Measurements from ENCODE around the gene CACNA1B. TPM values are rescaled to one million over a fixed set of nuclear protein-coding genes. Genes with fewer than 3 reads are reported as not detected.

Gene CACNA1B
- total and polyA plus RNA-seq, 3 donors from 2014 or later = 7.6 to 15.7 (median 11.0) TPM

- intact Hi-C loops (cut with DNase I; ENCODE audit: low total_unique reads) = no loop called here
- Histone ChIP-seq H3K4me3 (no peak overlapping the region), H3K27me3 (no peaks in the 10 kb centered on the region), H3K36me3 (ENCODE audit: low read depth, missing control alignments) (no peaks in the 10 kb centered on the region), H3K27ac (no peak overlapping the region), H3K9me3 (no peaks in the 10 kb centered on the region), H3K4me1 (no peaks in the 10 kb centered on the region)
- TF ChIP-seq POLR2A (IDR thresholded peaks at IDR 0.05) = no peak
- TF ChIP-seq, protein P1, sequence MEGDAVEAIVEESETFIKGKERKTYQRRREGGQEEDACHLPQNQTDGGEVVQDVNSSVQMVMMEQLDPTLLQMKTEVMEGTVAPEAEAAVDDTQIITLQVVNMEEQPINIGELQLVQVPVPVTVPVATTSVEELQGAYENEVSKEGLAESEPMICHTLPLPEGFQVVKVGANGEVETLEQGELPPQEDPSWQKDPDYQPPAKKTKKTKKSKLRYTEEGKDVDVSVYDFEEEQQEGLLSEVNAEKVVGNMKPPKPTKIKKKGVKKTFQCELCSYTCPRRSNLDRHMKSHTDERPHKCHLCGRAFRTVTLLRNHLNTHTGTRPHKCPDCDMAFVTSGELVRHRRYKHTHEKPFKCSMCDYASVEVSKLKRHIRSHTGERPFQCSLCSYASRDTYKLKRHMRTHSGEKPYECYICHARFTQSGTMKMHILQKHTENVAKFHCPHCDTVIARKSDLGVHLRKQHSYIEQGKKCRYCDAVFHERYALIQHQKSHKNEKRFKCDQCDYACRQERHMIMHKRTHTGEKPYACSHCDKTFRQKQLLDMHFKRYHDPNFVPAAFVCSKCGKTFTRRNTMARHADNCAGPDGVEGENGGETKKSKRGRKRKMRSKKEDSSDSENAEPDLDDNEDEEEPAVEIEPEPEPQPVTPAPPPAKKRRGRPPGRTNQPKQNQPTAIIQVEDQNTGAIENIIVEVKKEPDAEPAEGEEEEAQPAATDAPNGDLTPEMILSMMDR (IDR thresholded peaks at IDR 0.05) = no peak
- WGBS, 2 donors = 90 to 92% methylated on average over 13 to 20 of the region's 20 CpGs
- peak; percentile 12 for DNase-seq
Observed at GRCh38 chr9:138075496-138075895, 197.9 kb downstream of the CACNA1B start.

GRCh38 chr9:138075961-138076649, 198.5 kb downstream of the CACNA1B start:
- no peaks in the 10 kb centered on the region for H3K9me3 ChIP-seq
- H3K4me3 ChIP-seq = no peak overlapping the region
- no peaks in the 10 kb centered on the region for H3K36me3 ChIP-seq (ENCODE audit: low read depth, missing control alignments)
- H3K4me1 ChIP-seq = no peaks in the 10 kb centered on the region
- peak; percentile 10 for DNase-seq
- TF ChIP-seq, protein P1 (IDR thresholded peaks at IDR 0.05) = no peak
- no peak for TF ChIP-seq POLR2A (IDR thresholded peaks at IDR 0.05)
- 80 to 85% methylated on average over 10 to 14 of the region's 14 CpGs for whole genome bisulfite sequencing, 2 donors
- H3K27ac ChIP-seq = no peak overlapping the region
- H3K27me3 ChIP-seq = no peaks in the 10 kb centered on the region
- intact Hi-C loops (cut with DNase I; ENCODE audit: low total_unique reads) = no loop called here

DNA sequence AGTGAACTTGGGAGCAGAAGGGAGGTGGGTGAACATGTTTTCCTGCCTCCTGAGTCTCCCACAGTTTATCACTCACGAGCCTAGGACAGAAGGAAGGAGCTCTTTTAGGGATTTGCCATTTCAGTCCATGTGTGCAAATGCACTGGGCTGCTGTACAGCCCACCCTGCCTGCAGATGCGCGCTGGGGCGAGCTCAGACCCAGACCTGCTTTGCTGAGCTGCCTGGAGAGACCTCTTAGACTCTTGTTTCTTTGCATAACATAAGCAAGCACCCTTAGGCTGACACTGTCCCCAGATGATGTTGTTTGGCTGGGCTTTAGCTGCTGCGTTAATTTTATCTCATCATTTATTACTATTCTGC, 199.0 kb downstream of the CACNA1B start:
- H3K9me3 ChIP-seq = no peaks in the 10 kb centered on the region
- TF ChIP-seq, protein P1 (IDR thresholded peaks at IDR 0.05) = no peak
- no peak for TF ChIP-seq POLR2A (IDR thresholded peaks at IDR 0.05)
- H3K27ac ChIP-seq = no peak overlapping the region
- DNase-seq = peak; percentile 6
- intact Hi-C loops (cut with DNase I; ENCODE audit: low total_unique reads) = no loop called here
- H3K4me3 ChIP-seq = no peak overlapping the region
- no peaks in the 10 kb centered on the region for H3K4me1 ChIP-seq
- 76 to 79% methylated on average over 5 of the region's 5 CpGs for WGBS, 2 donors
- H3K27me3 ChIP-seq = no peaks in the 10 kb centered on the region
- no peaks in the 10 kb centered on the region for H3K36me3 ChIP-seq (ENCODE audit: low read depth, missing control alignments)

DNA sequence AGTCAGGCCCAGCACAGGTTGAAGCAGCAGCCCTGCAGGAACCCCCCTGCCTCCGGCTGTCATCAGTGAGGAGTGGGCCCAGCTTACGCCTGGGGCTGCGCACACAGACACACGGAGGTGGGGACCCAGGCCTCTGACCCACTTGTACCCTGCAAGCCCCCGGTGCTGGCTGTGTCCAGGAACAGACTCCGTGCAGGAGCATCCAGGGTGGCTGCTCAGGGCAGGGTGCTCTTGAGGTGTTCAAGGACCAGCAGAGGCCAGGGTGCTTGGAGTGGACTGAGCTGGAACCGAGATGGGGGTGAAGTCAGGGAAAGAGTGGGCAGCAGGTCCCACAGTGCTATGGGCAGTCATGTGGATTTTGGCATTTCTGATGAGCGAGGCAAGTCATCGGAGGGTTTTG, 199.5 kb downstream of the CACNA1B start:
- Histone ChIP-seq H3K4me1 (no peaks in the 10 kb centered on the region), H3K4me3 (no peak overlapping the region), H3K9me3 (no peaks in the 10 kb centered on the region), H3K27ac (no peak overlapping the region), H3K36me3 (ENCODE audit: low read depth, missing control alignments) (no peaks in the 10 kb centered on the region), H3K27me3 (no peaks in the 10 kb centered on the region)
- TF ChIP-seq, protein P1 (IDR thresholded peaks at IDR 0.05) = no peak
- TF ChIP-seq POLR2A (IDR thresholded peaks at IDR 0.05) = no peak
- DNase-seq = peak; percentile 8
- intact Hi-C loops (cut with DNase I; ENCODE audit: low total_unique reads) = no loop called here
- WGBS, 2 donors = 88 to 97% methylated on average over 3 to 9 of the region's 9 CpGs

Data from testis (tissue), 3 donors.